Tibial nerve (tissue), 4 donors: ENCODE results near the gene CDAN1.

Experiments
- CTCF ChIP-seq, 5 experiments: fragments of 200-600 bp in 3 of 5; fragments of 450-650 bp in 2 of 5; sonication (generic) in 3 of 5; IDR thresholded peaks; one replicate each; pipeline ENCODE4 v1.5.1; 2016 to 2019; ENCODE audit warnings: antibody characterized with exemption in 5 of 5, mild to moderate bottlenecking in 3 of 5, moderate library complexity in 2 of 5
- EP300 ChIP-seq, 2 donors: sonication (generic); formaldehyde crosslinking; IDR thresholded peaks; one replicate each; pipeline ENCODE4 v1.6.1; 2017; ENCODE audit warnings: antibody characterized with exemption in 2 of 2, mild to moderate bottlenecking in 1 of 2

GRCh38 chr15:42707068-42707467 lies 29.9 kb downstream of the CDAN1 start:
- no peak for TF ChIP-seq CTCF (IDR thresholded peaks at IDR 0.05)
- TF ChIP-seq EP300 (IDR thresholded peaks at IDR 0.05): no peak
